MM.1S (cell line): ENCODE data around the gene OR5B3.

Experiments used
- EZH2 ChIP-seq: fragments of 300-600 bp; sonication (generic); optimal IDR thresholded peaks from 2 replicates; pipeline ENCODE3; 2017; ENCODE audit warnings: low read depth, mild to moderate bottlenecking, antibody characterized with exemption, low read length, mixed read lengths
- EZH2phosphoT487 ChIP-seq: fragments of 300-600 bp; sonication (generic); IDR thresholded peaks from 2 replicates; pipeline ENCODE4 v1.6.1; 2018; ENCODE audit warnings: antibody characterized with exemption, low read length
- TF ChIP-seq, protein P1 (sequence below): fragments of 300-600 bp; sonication (generic); IDR thresholded peaks from 2 replicates; pipeline ENCODE4 v1.5.1; 2016; ENCODE audit warnings: antibody characterized with exemption, low read length, mixed read lengths

DNA sequence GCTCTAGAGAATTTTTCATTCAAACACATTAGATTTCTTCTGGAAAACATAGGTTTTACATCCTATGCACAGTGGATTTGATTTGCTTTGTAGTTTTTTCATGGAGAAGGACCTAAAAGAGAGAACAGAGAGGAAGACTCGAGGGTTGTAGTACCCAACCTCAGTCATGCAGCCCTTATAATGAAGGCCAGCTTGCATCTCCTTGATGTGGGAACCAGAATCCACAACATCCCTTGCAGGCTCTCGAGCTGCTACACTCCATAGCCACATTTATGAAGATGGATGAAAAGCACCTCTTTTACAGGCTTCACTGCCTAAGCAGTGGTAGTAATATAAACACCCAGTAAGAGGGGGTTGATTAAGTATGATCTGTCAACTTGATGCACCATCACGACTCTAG lies 44.9 kb upstream of the OR5B3 start:
- TF ChIP-seq, protein P1, sequence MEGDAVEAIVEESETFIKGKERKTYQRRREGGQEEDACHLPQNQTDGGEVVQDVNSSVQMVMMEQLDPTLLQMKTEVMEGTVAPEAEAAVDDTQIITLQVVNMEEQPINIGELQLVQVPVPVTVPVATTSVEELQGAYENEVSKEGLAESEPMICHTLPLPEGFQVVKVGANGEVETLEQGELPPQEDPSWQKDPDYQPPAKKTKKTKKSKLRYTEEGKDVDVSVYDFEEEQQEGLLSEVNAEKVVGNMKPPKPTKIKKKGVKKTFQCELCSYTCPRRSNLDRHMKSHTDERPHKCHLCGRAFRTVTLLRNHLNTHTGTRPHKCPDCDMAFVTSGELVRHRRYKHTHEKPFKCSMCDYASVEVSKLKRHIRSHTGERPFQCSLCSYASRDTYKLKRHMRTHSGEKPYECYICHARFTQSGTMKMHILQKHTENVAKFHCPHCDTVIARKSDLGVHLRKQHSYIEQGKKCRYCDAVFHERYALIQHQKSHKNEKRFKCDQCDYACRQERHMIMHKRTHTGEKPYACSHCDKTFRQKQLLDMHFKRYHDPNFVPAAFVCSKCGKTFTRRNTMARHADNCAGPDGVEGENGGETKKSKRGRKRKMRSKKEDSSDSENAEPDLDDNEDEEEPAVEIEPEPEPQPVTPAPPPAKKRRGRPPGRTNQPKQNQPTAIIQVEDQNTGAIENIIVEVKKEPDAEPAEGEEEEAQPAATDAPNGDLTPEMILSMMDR = no peak
- TF ChIP-seq EZH2 (no peak), EZH2phosphoT487 (no peak)
